Left hindlimb (tissue), 1 donor: ENCODE results near the gene ARHGAP4.
A peak's percentile ranks its signal among the peaks of the same experiment; 100 is the strongest.

ENCODE experiments used
- DNase-seq: peaks from one replicate; pipeline ENCODE4 v3.0.0-alpha.2; 2018

Gene ARHGAP4

GRCh38 chrX:153878345-153878744 lies 47.7 kb downstream of the ARHGAP4 start:
- DNase-seq: no peak

- no peak for DNase-seq
These were observed 48.3 kb downstream of the ARHGAP4 start for GRCh38 chrX:153877571-153878261.

GRCh38 chrX:153876112-153876491 lies 50.0 kb downstream of the ARHGAP4 start:
- no peak for DNase-seq

GRCh38 chrX:153875391-153876111 lies 50.5 kb downstream of the ARHGAP4 start:
- peak; percentile 61 for DNase-seq

GRCh38 chrX:153874366-153875125 lies 51.5 kb downstream of the ARHGAP4 start:
- DNase-seq: no peak

GRCh38 chrX:153874085-153874365 lies 52.0 kb downstream of the ARHGAP4 start:
- DNase-seq: no peak

GRCh38 chrX:153873282-153874084 lies 52.6 kb downstream of the ARHGAP4 start:
- DNase-seq: no peak

GRCh38 chrX:153871946-153872878 lies 53.9 kb downstream of the ARHGAP4 start:
- no peak for DNase-seq

- no peak for DNase-seq
These were observed 54.6 kb downstream of the ARHGAP4 start for GRCh38 chrX:153871451-153871850.

GRCh38 chrX:153870791-153871360 lies 55.2 kb downstream of the ARHGAP4 start:
- DNase-seq: no peak

GRCh38 chrX:153870288-153870690 lies 55.8 kb downstream of the ARHGAP4 start:
- DNase-seq: no peak

GRCh38 chrX:153869473-153870287 lies 56.4 kb downstream of the ARHGAP4 start:
- DNase-seq: no peak

- DNase-seq: no peak
These were observed 57.2 kb downstream of the ARHGAP4 start for GRCh38 chrX:153868576-153869472.

- no peak for DNase-seq
These were observed 58.4 kb downstream of the ARHGAP4 start for GRCh38 chrX:153867671-153868070.

GRCh38 chrX:153867139-153867538 lies 58.9 kb downstream of the ARHGAP4 start:
- DNase-seq: no peak

GRCh38 chrX:153866302-153867019 lies 59.6 kb downstream of the ARHGAP4 start:
- no peak for DNase-seq

- no peak for DNase-seq
These were observed 60.4 kb downstream of the ARHGAP4 start for GRCh38 chrX:153865685-153866084.

- DNase-seq: no peak
These were observed 60.8 kb downstream of the ARHGAP4 start for GRCh38 chrX:153865321-153865580.
